ENCODE measurements around the gene NOD2.

- TF ChIP-seq CTCF (conservative IDR thresholded peaks at IDR 0.05) (no peak), ZFX (IDR thresholded peaks at IDR 0.05) (no peak)
Observed at GRCh38 chr16:50697421-50697715, 4.0 kb downstream of the NOD2 start.

All from C4-2B (cell line).